ENCODE results near the gene CYTH1. TPM values are rescaled to one million over a fixed set of nuclear protein-coding genes. Genes with fewer than 3 reads are reported as not detected.

Gene CYTH1
- polyA plus RNA-seq, 2 of the 4 experiments (the other 2 are of a cell fraction): 38.5 to 46.2 TPM

- DNase-seq (ENCODE audit: low read depth in 1 of 2, low spot score in 1 of 2) (no peak), ATAC-seq (peak in 1 of 2 experiments; percentile 9; a peak in 2 of 6 replicates), FAIRE-seq (no peak)
- H3K4me3 ChIP-seq: no peak overlapping the region
- no peak overlapping the region for H3K4me2 ChIP-seq
- TF ChIP-seq FOSB (CRISPR knock-in tag; IDR thresholded peaks at IDR 0.05) (no peak), KDM5A (IDR thresholded peaks at IDR 0.05) (no peak), HEYL (CRISPR knock-in tag; IDR thresholded peaks at IDR 0.05) (no peak), NR3C1 (IDR thresholded peaks at IDR 0.05) (no peak), RFX5 (IDR thresholded peaks at IDR 0.05) (no peak), ESRRA (IDR thresholded peaks at IDR 0.05; ENCODE audit: borderline replicate concordance, low read length) (no peak), POLR2AphosphoS2 (conservative IDR thresholded peaks at IDR 0.05; ENCODE audit: low read length) (no peak), FOXS1 (CRISPR knock-in tag; IDR thresholded peaks at IDR 0.05) (no peak)
- TF ChIP-seq, protein P1, sequence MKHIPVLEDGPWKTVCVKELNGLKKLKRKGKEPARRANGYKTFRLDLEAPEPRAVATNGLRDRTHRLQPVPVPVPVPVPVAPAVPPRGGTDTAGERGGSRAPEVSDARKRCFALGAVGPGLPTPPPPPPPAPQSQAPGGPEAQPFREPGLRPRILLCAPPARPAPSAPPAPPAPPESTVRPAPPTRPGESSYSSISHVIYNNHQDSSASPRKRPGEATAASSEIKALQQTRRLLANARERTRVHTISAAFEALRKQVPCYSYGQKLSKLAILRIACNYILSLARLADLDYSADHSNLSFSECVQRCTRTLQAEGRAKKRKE (CRISPR knock-in tag; IDR thresholded peaks at IDR 0.05; ENCODE audit: low read depth): no peak
- POLR2A ChIA-PET: no interaction called here
- H3K27ac ChIP-seq: no peak overlapping the region
- no peaks in the 10 kb centered on the region for H3K9me3 ChIP-seq
- WGBS (ENCODE audit: missing lambda C conversion rate): 94% methylated on average over 14 of the region's 14 CpGs
- CTCF ChIA-PET: interaction anchor here (0.6 to 2.5 kb wide), 13 partner anchors 9 to 711 kb away, joined by 3 to 14 read pairs (median 3); no protein-coding TSS in a partner anchor
- H3K4me1 ChIP-seq: no peaks in the 10 kb centered on the region
Measured at GRCh38 chr17:78822552-78822951, 40.5 kb upstream of the CYTH1 start.

DNA sequence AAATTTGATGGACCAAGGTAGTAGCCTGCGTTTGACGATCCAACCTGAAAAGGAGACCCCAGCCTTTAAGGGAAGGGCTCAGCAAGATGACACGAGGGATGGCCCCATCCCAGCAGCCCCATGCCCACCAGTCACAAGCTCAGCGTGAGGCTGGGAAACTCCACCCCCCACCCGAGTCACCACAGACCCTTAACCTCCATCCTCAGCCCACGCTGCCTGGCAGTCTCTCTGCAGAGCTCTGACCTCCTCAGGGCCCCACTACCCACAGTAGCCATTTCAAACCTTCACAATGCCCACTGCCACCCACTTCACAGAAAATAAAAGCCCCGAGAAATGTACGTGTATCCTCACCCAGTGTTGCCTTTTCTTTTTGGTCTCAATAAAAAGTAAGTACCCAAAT, 39.9 kb upstream of the CYTH1 start:
- no peak for FAIRE-seq
- 92% methylated on average over 8 of the region's 8 CpGs for WGBS (ENCODE audit: missing lambda C conversion rate)
- no peak overlapping the region for H3K27ac ChIP-seq
- H3K4me2 ChIP-seq: no peak overlapping the region
- no peak for TF ChIP-seq ZFP36 (IDR thresholded peaks at IDR 0.05; ENCODE audit: borderline replicate concordance, partially characterized antibody)
- TF ChIP-seq POLR2AphosphoS2 (conservative IDR thresholded peaks at IDR 0.05; ENCODE audit: low read length): 0 out of 2 replicates have a peak, but pooled peaks have one; percentile 40
- ATAC-seq: no peak
- H3K4me1 ChIP-seq: no peaks in the 10 kb centered on the region
- H3K4me3 ChIP-seq: no peak overlapping the region
- CTCF ChIA-PET: interaction anchor here (0.6 to 2.5 kb wide), 9 partner anchors 9 to 194 kb away, joined by 3 to 14 read pairs (median 3); no protein-coding TSS in a partner anchor
- POLR2A ChIA-PET: no interaction called here
- no peak for DNase-seq (ENCODE audit: low read depth in 1 of 2, low spot score in 1 of 2)
- no peaks in the 10 kb centered on the region for H3K9me3 ChIP-seq

GRCh38 chr17:78820841-78821240, 38.8 kb upstream of the CYTH1 start:
- no peak overlapping the region for H3K27ac ChIP-seq
- ATAC-seq (no peak), DNase-seq (ENCODE audit: low read depth in 1 of 2, low spot score in 1 of 2) (no peak), FAIRE-seq (no peak)
- H3K9me3 ChIP-seq: no peaks in the 10 kb centered on the region
- H3K4me1 ChIP-seq: no peaks in the 10 kb centered on the region
- 87% methylated on average over 13 of the region's 13 CpGs for WGBS (ENCODE audit: missing lambda C conversion rate)
- TF ChIP-seq, protein P2, sequence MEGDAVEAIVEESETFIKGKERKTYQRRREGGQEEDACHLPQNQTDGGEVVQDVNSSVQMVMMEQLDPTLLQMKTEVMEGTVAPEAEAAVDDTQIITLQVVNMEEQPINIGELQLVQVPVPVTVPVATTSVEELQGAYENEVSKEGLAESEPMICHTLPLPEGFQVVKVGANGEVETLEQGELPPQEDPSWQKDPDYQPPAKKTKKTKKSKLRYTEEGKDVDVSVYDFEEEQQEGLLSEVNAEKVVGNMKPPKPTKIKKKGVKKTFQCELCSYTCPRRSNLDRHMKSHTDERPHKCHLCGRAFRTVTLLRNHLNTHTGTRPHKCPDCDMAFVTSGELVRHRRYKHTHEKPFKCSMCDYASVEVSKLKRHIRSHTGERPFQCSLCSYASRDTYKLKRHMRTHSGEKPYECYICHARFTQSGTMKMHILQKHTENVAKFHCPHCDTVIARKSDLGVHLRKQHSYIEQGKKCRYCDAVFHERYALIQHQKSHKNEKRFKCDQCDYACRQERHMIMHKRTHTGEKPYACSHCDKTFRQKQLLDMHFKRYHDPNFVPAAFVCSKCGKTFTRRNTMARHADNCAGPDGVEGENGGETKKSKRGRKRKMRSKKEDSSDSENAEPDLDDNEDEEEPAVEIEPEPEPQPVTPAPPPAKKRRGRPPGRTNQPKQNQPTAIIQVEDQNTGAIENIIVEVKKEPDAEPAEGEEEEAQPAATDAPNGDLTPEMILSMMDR (IDR thresholded peaks at IDR 0.05): no peak
- TF ChIP-seq, protein P3, sequence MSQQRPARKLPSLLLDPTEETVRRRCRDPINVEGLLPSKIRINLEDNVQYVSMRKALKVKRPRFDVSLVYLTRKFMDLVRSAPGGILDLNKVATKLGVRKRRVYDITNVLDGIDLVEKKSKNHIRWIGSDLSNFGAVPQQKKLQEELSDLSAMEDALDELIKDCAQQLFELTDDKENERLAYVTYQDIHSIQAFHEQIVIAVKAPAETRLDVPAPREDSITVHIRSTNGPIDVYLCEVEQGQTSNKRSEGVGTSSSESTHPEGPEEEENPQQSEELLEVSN (IDR thresholded peaks at IDR 0.05; ENCODE audit: borderline replicate concordance, low read depth): no peak
- TF ChIP-seq NR3C1 (IDR thresholded peaks at IDR 0.05) (no peak), EHMT2 (IDR thresholded peaks at IDR 0.05; ENCODE audit: low read depth) (no peak), REST (IDR thresholded peaks at IDR 0.05) (no peak), JUNB (IDR thresholded peaks at IDR 0.05) (no peak), FOSL2 (IDR thresholded peaks at IDR 0.05) (no peak), FOSL2 (CRISPR knock-in tag; IDR thresholded peaks at IDR 0.05) (no peak), CHD2 (IDR thresholded peaks at IDR 0.05; ENCODE audit: low read length, partially characterized antibody) (no peak), RARB (CRISPR knock-in tag; IDR thresholded peaks at IDR 0.05) (no peak), MYC (IDR thresholded peaks at IDR 0.05; ENCODE audit: borderline replicate concordance, low read length) (no peak), ZC3H11A (IDR thresholded peaks at IDR 0.05) (no peak), SREBF2 (IDR thresholded peaks at IDR 0.05) (no peak), FOXS1 (CRISPR knock-in tag; IDR thresholded peaks at IDR 0.05) (no peak)
- POLR2A ChIA-PET: no interaction called here
- CTCF ChIA-PET: interaction anchor here (0.6 to 2.8 kb wide), 5 partner anchors 8 to 113 kb away, joined by 3 to 11 read pairs (median 4); no protein-coding TSS in a partner anchor
- H3K4me3 ChIP-seq: no peak overlapping the region
- H3K4me2 ChIP-seq: no peak overlapping the region
